GM10847 (cell line): ENCODE measurements around the gene PDGFB.

ENCODE experiments used
- POLR2A ChIP-seq: IDR thresholded peaks from 2 replicates; pipeline ENCODE4 v1.6.1; 2011; ENCODE audit not compliant: insufficient read length; ENCODE audit errors: extremely low read depth

The PDGFB gene

GRCh38 chr22:39176143-39176713 is 68.6 kb downstream of the PDGFB start:
- no peak for TF ChIP-seq POLR2A

- no peak for TF ChIP-seq POLR2A
Measured at GRCh38 chr22:39175353-39176142, 69.2 kb downstream of the PDGFB start.

DNA sequence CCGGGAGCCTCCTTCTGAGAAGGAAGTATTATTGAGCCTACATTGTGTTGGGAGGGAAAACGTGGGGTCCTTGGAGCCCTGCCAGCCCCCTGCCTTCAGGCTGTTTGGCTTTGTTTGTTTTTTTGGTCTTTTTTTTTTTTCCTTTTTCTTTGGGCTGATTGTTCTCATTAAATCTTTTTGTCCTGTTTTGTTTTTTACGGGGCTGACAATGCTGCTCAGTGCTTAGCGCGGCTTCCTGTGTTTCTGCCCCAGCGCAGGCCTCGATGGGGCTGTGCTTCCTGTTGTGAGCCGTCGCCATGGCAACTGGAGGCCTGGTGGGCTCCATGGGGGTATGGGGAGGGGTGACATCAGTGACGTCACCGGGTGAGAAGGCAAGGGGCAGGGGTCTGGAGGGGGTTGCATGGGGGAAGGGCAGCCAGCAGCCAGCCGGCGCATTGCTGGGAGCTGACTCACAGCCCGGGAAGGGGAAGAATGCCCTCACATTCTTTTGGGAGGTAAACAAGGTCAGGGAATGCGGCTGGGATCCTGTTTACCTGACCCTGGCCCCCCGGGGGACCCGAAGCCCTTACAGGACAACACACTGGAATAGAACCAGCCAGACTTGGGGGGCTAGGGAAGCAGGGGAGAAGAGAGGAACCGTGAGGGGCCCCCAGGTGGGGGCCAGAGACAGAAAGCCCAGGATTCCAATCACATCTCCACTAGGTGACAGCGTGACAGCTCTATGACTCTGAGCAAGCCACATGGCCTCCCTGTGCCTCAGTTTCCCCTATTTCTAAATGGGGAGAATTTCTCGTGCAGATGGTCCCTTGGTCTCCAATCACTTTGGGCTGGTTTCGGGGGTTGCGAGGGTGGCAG is 70.1 kb downstream of the PDGFB start:
- TF ChIP-seq POLR2A = no peak

- TF ChIP-seq POLR2A = no peak
Measured at GRCh38 chr22:39173787-39174497, 70.8 kb downstream of the PDGFB start.
